ENCODE data around the gene PPARGC1A. TPM values are rescaled to one million over a fixed set of nuclear protein-coding genes. Genes with fewer than 3 reads are reported as not detected.

PPARGC1A gene
- total and polyA plus RNA-seq, 10 of the 15 experiments (the other 5 are each of a cell fraction or from before 2014, with no cell fraction given), result 0.01 to 0.05 (median 0.04) TPM; not detected in 7

DNA sequence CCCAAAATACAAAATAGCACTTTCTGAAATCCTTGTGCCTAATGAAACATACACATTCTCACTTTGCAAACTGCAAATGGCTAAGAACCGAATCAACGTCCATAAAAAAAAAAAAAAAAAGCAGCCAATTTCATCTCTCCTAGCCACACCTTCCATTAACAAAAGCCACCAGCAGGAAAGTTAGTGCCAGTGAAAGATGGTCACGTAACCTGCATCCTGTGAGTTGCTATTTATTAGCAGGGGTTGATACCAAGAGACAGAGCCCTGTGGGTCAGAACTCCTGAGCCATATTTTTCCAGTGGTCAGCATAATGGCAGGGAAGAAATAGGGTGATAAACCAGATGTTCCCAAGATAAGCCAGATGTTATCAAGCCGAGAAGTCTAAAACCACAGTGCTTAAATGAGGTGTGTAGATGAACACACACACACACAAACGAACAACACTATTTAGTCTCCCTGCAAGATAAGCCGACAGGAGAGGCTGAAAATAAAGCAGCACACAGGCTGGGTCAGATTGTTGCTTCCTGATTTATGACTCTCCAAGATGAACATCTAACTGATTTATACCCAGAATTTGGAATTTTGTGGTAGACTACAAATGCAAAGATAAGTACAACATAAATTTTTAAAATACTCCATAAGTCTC lies 11.5 kb downstream of the PPARGC1A start:
- BruUV-seq (replicated peaks), result no TSS peak
- Histone ChIP-seq H2AFZ (ENCODE audit: control insufficient read depth, low read depth, low read length) (no peak overlapping the region), H3K9ac (ENCODE audit: control insufficient read depth, insufficient read depth, low read length) (no peak overlapping the region), H3K9me3 (replicated peaks; ENCODE audit: control insufficient read depth, insufficient read depth, low read length) (no peaks in the 10 kb centered on the region), H3K27me3 (replicated peaks in 1 of 2; ENCODE audit: control insufficient read depth in 2 of 2, insufficient read depth in 2 of 2, low read length in 1 of 2) (no peaks in the 10 kb centered on the region), H3K36me3 (ENCODE audit: control insufficient read depth in 2 of 2, insufficient read depth in 2 of 2, low read length in 1 of 2) (no peaks in the 10 kb centered on the region), H3K4me1 (ENCODE audit: control insufficient read depth, insufficient read depth, low read length) (no peaks in the 10 kb centered on the region), H4K20me1 (ENCODE audit: control insufficient read depth, insufficient read depth) (no peaks in the 10 kb centered on the region), H3K27ac (ENCODE audit: control insufficient read depth, insufficient read depth) (no peak overlapping the region), H3K4me3 (no peak overlapping the region), H3K79me2 (ENCODE audit: control insufficient read depth, insufficient read depth, low read length) (no peaks in the 10 kb centered on the region), H3K4me2 (ENCODE audit: control insufficient read depth, insufficient read depth) (no peak overlapping the region)
- TF ChIP-seq RELA (IDR thresholded peaks at IDR 0.05; ENCODE audit: borderline replicate concordance, partially characterized antibody), result no peak
- TF ChIP-seq ZNF622 (IDR thresholded peaks at IDR 0.05), result no peak
- TF ChIP-seq, protein P1, sequence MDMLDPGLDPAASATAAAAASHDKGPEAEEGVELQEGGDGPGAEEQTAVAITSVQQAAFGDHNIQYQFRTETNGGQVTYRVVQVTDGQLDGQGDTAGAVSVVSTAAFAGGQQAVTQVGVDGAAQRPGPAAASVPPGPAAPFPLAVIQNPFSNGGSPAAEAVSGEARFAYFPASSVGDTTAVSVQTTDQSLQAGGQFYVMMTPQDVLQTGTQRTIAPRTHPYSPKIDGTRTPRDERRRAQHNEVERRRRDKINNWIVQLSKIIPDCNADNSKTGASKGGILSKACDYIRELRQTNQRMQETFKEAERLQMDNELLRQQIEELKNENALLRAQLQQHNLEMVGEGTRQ (IDR thresholded peaks at IDR 0.05; ENCODE audit: borderline replicate concordance, low read depth, low read length), result no peak
- TF ChIP-seq EP300 (IDR thresholded peaks at IDR 0.05; ENCODE audit: borderline replicate concordance in 1 of 2, control insufficient read depth in 1 of 2, low read depth in 2 of 2, low read length in 2 of 2), result no peak
- intact Hi-C loops (cut with micrococcal nuclease; ENCODE audit: unreplicated experiment) (no loop called here), in situ Hi-C loops (cut with MboI) (no loop called here)
- POLR2A ChIA-PET, result no interaction called here
- ATAC-seq, result no peak
- DNase-seq (ENCODE audit: low read depth, low spot score), result no peak
- SMC1A ChIA-PET (ENCODE audit: uncharacterized antibody, unreplicated experiment), result no interaction called here
- RAD21 ChIA-PET (ENCODE audit: unreplicated experiment), result no interaction called here
- CTCF ChIA-PET, result no interaction called here
- no peak for FAIRE-seq
- 15% methylated on average over 6 of the region's 6 CpGs for WGBS (ENCODE audit: insufficient coverage, insufficient replicate concordance, low lambda C conversion rate, missing lambda C conversion rate)

DNA sequence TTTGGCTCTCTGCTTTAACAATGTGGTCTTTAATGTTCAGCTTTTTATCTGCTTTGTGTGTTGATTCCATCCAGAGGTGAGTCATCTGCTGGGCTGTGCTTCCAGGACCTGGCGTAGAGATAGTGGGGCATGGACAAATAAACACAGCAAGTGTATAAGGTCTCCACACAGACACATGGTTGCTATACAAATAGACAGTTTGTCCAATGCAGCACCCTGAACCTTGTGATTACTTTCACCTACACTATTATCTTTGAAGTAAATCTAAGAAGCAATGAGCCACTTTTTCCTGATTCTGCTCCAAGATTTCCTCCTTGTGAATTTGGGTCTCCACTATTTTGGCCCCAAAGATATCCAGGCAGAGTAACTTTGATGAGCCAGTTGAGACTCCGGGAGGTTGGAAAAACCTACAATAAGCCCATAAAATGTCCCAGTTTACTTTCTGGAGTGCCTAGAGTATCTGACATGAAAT lies 12.1 kb downstream of the PPARGC1A start:
- Histone ChIP-seq H3K9me3 (replicated peaks; ENCODE audit: control insufficient read depth, insufficient read depth, low read length) (no peaks in the 10 kb centered on the region), H3K27me3 (replicated peaks in 1 of 2; ENCODE audit: control insufficient read depth in 2 of 2, insufficient read depth in 2 of 2, low read length in 1 of 2) (no peaks in the 10 kb centered on the region), H2AFZ (ENCODE audit: control insufficient read depth, low read depth, low read length) (no peak overlapping the region), H3K79me2 (ENCODE audit: control insufficient read depth, insufficient read depth, low read length) (no peaks in the 10 kb centered on the region), H3K4me2 (ENCODE audit: control insufficient read depth, insufficient read depth) (no peak overlapping the region), H3K4me1 (ENCODE audit: control insufficient read depth, insufficient read depth, low read length) (no peaks in the 10 kb centered on the region), H3K4me3 (no peak overlapping the region), H3K36me3 (ENCODE audit: control insufficient read depth in 2 of 2, insufficient read depth in 2 of 2, low read length in 1 of 2) (no peaks in the 10 kb centered on the region), H3K27ac (ENCODE audit: control insufficient read depth, insufficient read depth) (no peak overlapping the region), H4K20me1 (ENCODE audit: control insufficient read depth, insufficient read depth) (no peaks in the 10 kb centered on the region), H3K9ac (ENCODE audit: control insufficient read depth, insufficient read depth, low read length) (no peak overlapping the region)
- 23% methylated on average over 2 of the region's 2 CpGs for WGBS (ENCODE audit: insufficient coverage, insufficient replicate concordance, low lambda C conversion rate, missing lambda C conversion rate)
- intact Hi-C loops (cut with micrococcal nuclease; ENCODE audit: unreplicated experiment), result no loop called here
- DNase-seq (ENCODE audit: low read depth, low spot score), result no peak
- ChIA-PET RAD21 (ENCODE audit: unreplicated experiment) (no interaction called here), CTCF (no interaction called here), POLR2A (interaction anchor here (0.7 kb wide), 1 partner anchor 331 kb away, joined by 6 read pairs; no protein-coding TSS in a partner anchor), SMC1A (ENCODE audit: uncharacterized antibody, unreplicated experiment) (no interaction called here)
- no peak for FAIRE-seq
- in situ Hi-C loops (cut with MboI), result no loop called here
- BruUV-seq (replicated peaks), result no TSS peak
- no peak for ATAC-seq
- no peak for TF ChIP-seq ZZZ3 (IDR thresholded peaks at IDR 0.05; ENCODE audit: control insufficient read depth, insufficient read length, low read depth)
- no peak for TF ChIP-seq ZNF384 (IDR thresholded peaks at IDR 0.05; ENCODE audit: borderline replicate concordance, low read depth, low read length)
- no peak for TF ChIP-seq MTA3 (IDR thresholded peaks at IDR 0.05; ENCODE audit: borderline replicate concordance, low read length)
- no peak for TF ChIP-seq RCOR1 (conservative IDR thresholded peaks at IDR 0.05; ENCODE audit: low read depth, low read length)
- no peak for TF ChIP-seq TCF12 (IDR thresholded peaks at IDR 0.05; ENCODE audit: low read depth, low read length)
- no peak for TF ChIP-seq ZSCAN29 (IDR thresholded peaks at IDR 0.05)
- TF ChIP-seq, protein P2, sequence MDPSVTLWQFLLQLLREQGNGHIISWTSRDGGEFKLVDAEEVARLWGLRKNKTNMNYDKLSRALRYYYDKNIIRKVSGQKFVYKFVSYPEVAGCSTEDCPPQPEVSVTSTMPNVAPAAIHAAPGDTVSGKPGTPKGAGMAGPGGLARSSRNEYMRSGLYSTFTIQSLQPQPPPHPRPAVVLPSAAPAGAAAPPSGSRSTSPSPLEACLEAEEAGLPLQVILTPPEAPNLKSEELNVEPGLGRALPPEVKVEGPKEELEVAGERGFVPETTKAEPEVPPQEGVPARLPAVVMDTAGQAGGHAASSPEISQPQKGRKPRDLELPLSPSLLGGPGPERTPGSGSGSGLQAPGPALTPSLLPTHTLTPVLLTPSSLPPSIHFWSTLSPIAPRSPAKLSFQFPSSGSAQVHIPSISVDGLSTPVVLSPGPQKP (IDR thresholded peaks at IDR 0.05; ENCODE audit: low read depth, low read length), result no peak
- TF ChIP-seq ZNF217 (IDR thresholded peaks at IDR 0.05), result no peak
- TF ChIP-seq MEF2A (IDR thresholded peaks at IDR 0.05; ENCODE audit: insufficient read depth, low read depth, low read length), result no peak
- TF ChIP-seq SUZ12 (IDR thresholded peaks at IDR 0.05; ENCODE audit: unreplicated experiment), result no peak
- TF ChIP-seq GATAD2B (conservative IDR thresholded peaks at IDR 0.05; ENCODE audit: low read depth), result no peak
- TF ChIP-seq CREB1 (IDR thresholded peaks at IDR 0.05; ENCODE audit: low read depth), result no peak
